Measurements from ENCODE around the gene RANBP1. TPM values are rescaled to one million over a fixed set of nuclear protein-coding genes. Genes with fewer than 3 reads are reported as not detected.

Gene RANBP1
- total and polyA plus RNA-seq, 9 of the 15 experiments (the other 6 are each of a cell fraction or from before 2014, with no cell fraction given): 162 to 2,891 (median 1,289) TPM

DNA sequence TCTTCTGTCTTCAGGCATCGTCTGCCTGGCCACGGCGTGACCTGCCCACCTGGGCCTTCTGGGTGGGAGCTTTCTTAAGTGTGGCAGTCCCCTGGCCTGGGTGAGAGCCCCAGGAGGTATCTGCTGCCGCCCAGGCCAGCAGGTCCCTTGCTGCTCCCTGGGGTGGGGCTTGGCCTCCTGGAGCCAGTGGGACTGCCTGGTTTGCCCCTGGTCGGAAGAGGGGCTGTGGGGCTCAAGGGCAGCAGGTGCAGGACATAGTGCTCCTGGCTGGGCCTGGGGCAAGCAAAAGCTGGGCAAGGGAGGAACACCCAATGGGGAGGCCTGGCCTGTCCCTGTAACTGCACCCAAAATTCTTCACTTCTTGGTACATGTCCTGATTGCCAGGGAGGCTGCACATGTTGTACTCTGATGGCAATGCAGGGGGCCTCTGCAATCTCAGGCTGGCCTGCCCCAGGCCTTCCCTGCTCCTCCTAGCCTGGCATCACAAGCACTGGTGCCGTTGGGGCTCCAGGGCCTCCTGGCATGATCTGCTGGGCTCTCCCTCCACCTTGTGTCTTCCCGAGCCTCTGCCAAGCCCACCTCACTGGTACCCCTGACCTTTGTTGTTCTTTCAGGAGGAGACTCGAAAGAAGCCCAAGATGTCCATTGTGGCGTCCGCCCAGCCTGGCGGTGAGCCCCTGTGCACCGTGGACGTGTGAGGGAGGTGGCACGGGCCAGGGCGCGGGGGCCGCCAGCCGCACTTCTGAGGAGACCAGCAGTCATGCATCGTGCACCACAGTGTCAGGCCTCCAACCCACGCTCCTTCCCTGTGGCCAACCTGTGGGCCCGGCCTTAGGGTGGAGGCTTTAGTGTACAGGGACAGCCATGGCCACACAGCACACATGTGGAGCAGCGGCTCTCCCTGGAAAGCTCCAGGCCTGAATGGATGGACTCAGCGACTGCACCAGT, 6.2 kb upstream of the RANBP1 start (continued):
- TF ChIP-seq GABPB1 (CRISPR knock-in tag; IDR thresholded peaks at IDR 0.05): no peak
- no peak for TF ChIP-seq NFRKB (IDR thresholded peaks at IDR 0.05; ENCODE audit: low read depth)
- no peak for TF ChIP-seq SMARCE1 (IDR thresholded peaks at IDR 0.05)
- no peak for TF ChIP-seq GATA2 (CRISPR knock-in tag; IDR thresholded peaks at IDR 0.05)
- no peak for TF ChIP-seq HSF4 (CRISPR knock-in tag; IDR thresholded peaks at IDR 0.05; ENCODE audit: borderline replicate concordance)
- no peak for TF ChIP-seq COPS2 (conservative IDR thresholded peaks at IDR 0.05)
- no peak for TF ChIP-seq HIVEP1 (CRISPR knock-in tag; IDR thresholded peaks at IDR 0.05)
- TF ChIP-seq FOXP1 (CRISPR knock-in tag; IDR thresholded peaks at IDR 0.05): no peak
- TF ChIP-seq BRF1 (IDR thresholded peaks at IDR 0.05; ENCODE audit: borderline replicate concordance, extremely low read depth, insufficient read length): no peak
- TF ChIP-seq SRF (CRISPR knock-in tag; IDR thresholded peaks at IDR 0.05): no peak
- TF ChIP-seq XRCC5 (IDR thresholded peaks at IDR 0.05; ENCODE audit: low read depth, low read length): no peak
- TF ChIP-seq ZHX1 (conservative IDR thresholded peaks at IDR 0.05; ENCODE audit: low read length): no peak
- no peak for TF ChIP-seq ZFPM2 (CRISPR knock-in tag; IDR thresholded peaks at IDR 0.05)
- no peak for TF ChIP-seq DACH1 (IDR thresholded peaks at IDR 0.05; ENCODE audit: partially characterized antibody)
- TF ChIP-seq KAT7 (CRISPR knock-in tag; IDR thresholded peaks at IDR 0.05; ENCODE audit: borderline replicate concordance): no peak
- TF ChIP-seq THAP12 (CRISPR knock-in tag; IDR thresholded peaks at IDR 0.05): no peak
- no peak for TF ChIP-seq MYC (IDR thresholded peaks at IDR 0.05; ENCODE audit: low read depth, low read length)
- no peak for TF ChIP-seq MYC (CRISPR knock-in tag; IDR thresholded peaks at IDR 0.05; ENCODE audit: borderline replicate concordance, low read depth)
- TF ChIP-seq, protein P1, sequence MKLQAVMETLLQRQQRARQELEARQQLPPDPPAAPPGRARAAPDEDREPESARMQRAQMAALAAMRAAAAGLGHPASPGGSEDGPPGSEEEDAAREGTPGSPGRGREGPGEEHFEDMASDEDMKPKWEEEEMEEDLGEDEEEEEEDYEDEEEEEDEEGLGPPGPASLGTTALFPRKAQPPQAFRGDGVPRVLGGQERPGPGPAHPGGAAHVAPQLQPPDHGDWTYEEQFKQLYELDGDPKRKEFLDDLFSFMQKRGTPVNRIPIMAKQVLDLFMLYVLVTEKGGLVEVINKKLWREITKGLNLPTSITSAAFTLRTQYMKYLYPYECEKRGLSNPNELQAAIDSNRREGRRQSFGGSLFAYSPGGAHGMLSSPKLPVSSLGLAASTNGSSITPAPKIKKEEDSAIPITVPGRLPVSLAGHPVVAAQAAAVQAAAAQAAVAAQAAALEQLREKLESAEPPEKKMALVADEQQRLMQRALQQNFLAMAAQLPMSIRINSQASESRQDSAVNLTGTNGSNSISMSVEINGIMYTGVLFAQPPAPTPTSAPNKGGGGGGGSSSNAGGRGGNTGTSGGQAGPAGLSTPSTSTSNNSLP (IDR thresholded peaks at IDR 0.05; ENCODE audit: borderline replicate concordance, low read depth, low read length): no peak
- no peak for TF ChIP-seq ZNF253 (CRISPR knock-in tag; conservative IDR thresholded peaks at IDR 0.05)
- TF ChIP-seq HMG20B (CRISPR knock-in tag; IDR thresholded peaks at IDR 0.05): no peak

Measured in K562 (cell line).